MG63 (cell line): ENCODE data around the gene BRD4. TPM values are rescaled to one million over a fixed set of nuclear protein-coding genes. Genes with fewer than 3 reads are reported as not detected.
A peak's percentile ranks its signal among the peaks of the same experiment; 100 is the strongest.

Experiments used
- DNase-seq: peaks from one replicate; pipeline ENCODE4 v3.0.0-alpha.2; 2020
- H3K27me3 ChIP-seq: fragments of 250-450 bp; sonication (Bioruptor Pico); 2 replicates; pipeline ENCODE4 v1.5.1; 2020; ENCODE audit warnings: mild to moderate bottlenecking, moderate library complexity
- H3K36me3 ChIP-seq: fragments of 250-450 bp; sonication (Bioruptor Pico); 2 replicates; pipeline ENCODE4 v1.5.1; 2020; ENCODE audit warnings: mild to moderate bottlenecking, moderate library complexity
- H3K4me3 ChIP-seq: fragments of 250-450 bp; sonication (Bioruptor Pico); 2 replicates; pipeline ENCODE4 v1.5.1; 2020; ENCODE audit warnings: mild to moderate bottlenecking, moderate library complexity
- H3K9me3 ChIP-seq: fragments of 250-450 bp; sonication (Bioruptor Pico); 2 replicates; pipeline ENCODE4 v1.5.1; 2020; ENCODE audit warnings: mild to moderate bottlenecking, moderate library complexity
- total RNA-seq: library from RNA; depleted of rRNA; stranded (reverse); fragments of >200 nt; shearing (Covaris generic); gene quantifications from 2 replicates; pipeline ENCODE4 v1.2.3, GENCODE V29; 2014; ENCODE audit warnings: low replicate concordance

Gene BRD4
- total RNA-seq, 1 experiment from 2014 or later = 16.0 TPM

- no peak overlapping the region for H3K4me3 ChIP-seq
- DNase-seq = no peak
- no peaks in the 10 kb centered on the region for H3K9me3 ChIP-seq
- peaks cover 90% of the 10 kb centered on the region for H3K36me3 ChIP-seq
- no peaks in the 10 kb centered on the region for H3K27me3 ChIP-seq
Measured at GRCh38 chr19:15239337-15239949, 92.9 kb downstream of the BRD4 start.

- no peak overlapping the region for H3K4me3 ChIP-seq
- no peak for DNase-seq
- no peaks in the 10 kb centered on the region for H3K27me3 ChIP-seq
- H3K9me3 ChIP-seq = no peaks in the 10 kb centered on the region
- peaks cover 89% of the 10 kb centered on the region for H3K36me3 ChIP-seq
Measured at GRCh38 chr19:15238639-15239155, 93.6 kb downstream of the BRD4 start.

- no peaks in the 10 kb centered on the region for H3K9me3 ChIP-seq
- DNase-seq = no peak
- H3K27me3 ChIP-seq = no peaks in the 10 kb centered on the region
- H3K4me3 ChIP-seq = no peak overlapping the region
- peaks cover 89% of the 10 kb centered on the region for H3K36me3 ChIP-seq
Measured at GRCh38 chr19:15237759-15238638, 94.3 kb downstream of the BRD4 start.

GRCh38 chr19:15236886-15237285 lies 95.5 kb downstream of the BRD4 start:
- peaks cover 87% of the 10 kb centered on the region for H3K36me3 ChIP-seq
- H3K9me3 ChIP-seq = no peaks in the 10 kb centered on the region
- DNase-seq = no peak
- no peak overlapping the region for H3K4me3 ChIP-seq
- no peaks in the 10 kb centered on the region for H3K27me3 ChIP-seq

GRCh38 chr19:15235781-15236180 lies 96.6 kb downstream of the BRD4 start:
- Histone ChIP-seq H3K27me3 (no peaks in the 10 kb centered on the region), H3K36me3 (peaks cover 82% of the 10 kb centered on the region), H3K4me3 (no peak overlapping the region), H3K9me3 (no peaks in the 10 kb centered on the region)
- DNase-seq = no peak

GRCh38 chr19:15234431-15235130 lies 97.8 kb downstream of the BRD4 start:
- Histone ChIP-seq H3K36me3 (peaks cover 77% of the 10 kb centered on the region), H3K9me3 (no peaks in the 10 kb centered on the region), H3K27me3 (no peaks in the 10 kb centered on the region), H3K4me3 (no peak overlapping the region)
- no peak for DNase-seq

- peaks cover 57% of the 10 kb centered on the region for H3K36me3 ChIP-seq
- no peak for DNase-seq
- no peaks in the 10 kb centered on the region for H3K27me3 ChIP-seq
- H3K4me3 ChIP-seq = no peak overlapping the region
- H3K9me3 ChIP-seq = no peaks in the 10 kb centered on the region
Measured at GRCh38 chr19:15231271-15231670, 101.1 kb downstream of the BRD4 start.

GRCh38 chr19:15227261-15227660 lies 105.1 kb downstream of the BRD4 start:
- Histone ChIP-seq H3K4me3 (no peak overlapping the region), H3K27me3 (no peaks in the 10 kb centered on the region), H3K36me3 (peaks cover 30% of the 10 kb centered on the region), H3K9me3 (no peaks in the 10 kb centered on the region)
- DNase-seq = no peak

- no peak for DNase-seq
- Histone ChIP-seq H3K9me3 (no peaks in the 10 kb centered on the region), H3K27me3 (no peaks in the 10 kb centered on the region), H3K36me3 (peaks cover 22% of the 10 kb centered on the region), H3K4me3 (no peak overlapping the region)
Measured at GRCh38 chr19:15225760-15226159, 106.6 kb downstream of the BRD4 start.

GRCh38 chr19:15223649-15224361 lies 108.5 kb downstream of the BRD4 start:
- peak overlapping the region; percentile 52 for H3K4me3 ChIP-seq
- no peaks in the 10 kb centered on the region for H3K9me3 ChIP-seq
- H3K36me3 ChIP-seq = peaks cover 11% of the 10 kb centered on the region
- no peak for DNase-seq
- no peaks in the 10 kb centered on the region for H3K27me3 ChIP-seq

- Histone ChIP-seq H3K9me3 (no peaks in the 10 kb centered on the region), H3K27me3 (no peaks in the 10 kb centered on the region), H3K36me3 (peaks cover 10% of the 10 kb centered on the region), H3K4me3 (peak overlapping the region; percentile 52)
- peak; percentile 96 for DNase-seq
Measured at GRCh38 chr19:15222738-15223648, 109.3 kb downstream of the BRD4 start.

- Histone ChIP-seq H3K9me3 (no peaks in the 10 kb centered on the region), H3K4me3 (no peak overlapping the region), H3K36me3 (peaks cover 5% of the 10 kb centered on the region), H3K27me3 (no peaks in the 10 kb centered on the region)
- no peak for DNase-seq
Measured at GRCh38 chr19:15220833-15221232, 111.5 kb downstream of the BRD4 start.

- no peaks in the 10 kb centered on the region for H3K27me3 ChIP-seq
- H3K4me3 ChIP-seq = no peak overlapping the region
- DNase-seq = no peak
Measured at GRCh38 chr19:15218501-15218900, 113.8 kb downstream of the BRD4 start.

GRCh38 chr19:15216363-15216762 lies 116.0 kb downstream of the BRD4 start:
- Histone ChIP-seq H3K9me3 (no peaks in the 10 kb centered on the region), H3K36me3 (no peaks in the 10 kb centered on the region; the same call in 1 of the 2 replicates), H3K4me3 (no peak overlapping the region), H3K27me3 (no peaks in the 10 kb centered on the region)
- DNase-seq = no peak

More at GRCh38 chr19:15218501-15218900, 113.8 kb downstream of the BRD4 start:
- peaks cover 5% of the 10 kb centered on the region for H3K36me3 ChIP-seq
- H3K9me3 ChIP-seq = no peaks in the 10 kb centered on the region

- peak; percentile 61 for DNase-seq
- Histone ChIP-seq H3K27me3 (no peaks in the 10 kb centered on the region), H3K36me3 (no peaks in the 10 kb centered on the region; the same call in 1 of the 2 replicates), H3K9me3 (no peaks in the 10 kb centered on the region), H3K4me3 (no peak overlapping the region)
Measured at GRCh38 chr19:15213715-15214381, 118.5 kb downstream of the BRD4 start.
